Measurements from ENCODE around the gene MYRIP. TPM values are rescaled to one million over a fixed set of nuclear protein-coding genes. Genes with fewer than 3 reads are reported as not detected.

MYRIP gene
- total RNA-seq, 1 experiment from 2014 or later: 0.44 TPM

- no peak for TF ChIP-seq ATF3 (IDR thresholded peaks at IDR 0.05)
- no peak for TF ChIP-seq CBX3 (IDR thresholded peaks at IDR 0.05; ENCODE audit: low read depth)
- H3K27ac ChIP-seq (ENCODE audit: low read depth, low read length): no peak overlapping the region
- no peaks in the 10 kb centered on the region for H3K9me2 ChIP-seq (ENCODE audit: insufficient read depth)
- no peak overlapping the region for H3K4me3 ChIP-seq (replicated peaks in 1 of 2; ENCODE audit: low read depth in 1 of 2, low read length in 2 of 2)
- H3K4me2 ChIP-seq (ENCODE audit: low read length): no peak overlapping the region
- intact Hi-C loops (cut with micrococcal nuclease): no loop called here
- BruUV-seq (replicated peaks): no TSS peak
- DNase-seq (ENCODE audit: low read depth, low spot score): no peak
- ATAC-seq: no peak
- no peaks in the 10 kb centered on the region for H3K9me3 ChIP-seq (ENCODE audit: control insufficient read depth in 1 of 2, insufficient read depth in 1 of 2, low read depth in 1 of 2, low read length in 2 of 2)
- H3K27me3 ChIP-seq (ENCODE audit: insufficient read depth, low read length): peaks cover 26% of the 10 kb centered on the region
- no peak overlapping the region for H2AFZ ChIP-seq (ENCODE audit: low read depth, low read length, poor library complexity, severe bottlenecking)
- ChIA-PET CTCF (no interaction called here), RAD21 (ENCODE audit: low non-redundant PET in 1 of 2, low total read pairs in 2 of 2, uncharacterized antibody in 2 of 2, unreplicated experiment in 2 of 2) (no interaction called here), POLR2A (no interaction called here)
- no peaks in the 10 kb centered on the region for H3K36me3 ChIP-seq (ENCODE audit: control insufficient read depth in 1 of 2, insufficient read depth in 2 of 2, low read length in 2 of 2)
- H4K20me1 ChIP-seq (ENCODE audit: insufficient read depth): no peaks in the 10 kb centered on the region
- H3K79me2 ChIP-seq (ENCODE audit: insufficient read depth, low read length): no peaks in the 10 kb centered on the region
- no peak overlapping the region for H3K9ac ChIP-seq (ENCODE audit: low read length)
- no peaks in the 10 kb centered on the region for H3K4me1 ChIP-seq (ENCODE audit: control insufficient read depth in 1 of 2, insufficient read depth in 2 of 2, low read length in 2 of 2)
Observed at GRCh38 chr3:40018369-40018768, 209.0 kb downstream of the MYRIP start.

GRCh38 chr3:40019376-40019775, 210.0 kb downstream of the MYRIP start:
- Histone ChIP-seq H3K9me2 (ENCODE audit: insufficient read depth) (no peaks in the 10 kb centered on the region), H3K9me3 (ENCODE audit: control insufficient read depth in 1 of 2, insufficient read depth in 1 of 2, low read depth in 1 of 2, low read length in 2 of 2) (no peaks in the 10 kb centered on the region), H3K4me2 (ENCODE audit: low read length) (no peak overlapping the region), H3K36me3 (ENCODE audit: control insufficient read depth in 1 of 2, insufficient read depth in 2 of 2, low read length in 2 of 2) (no peaks in the 10 kb centered on the region), H3K79me2 (ENCODE audit: insufficient read depth, low read length) (no peaks in the 10 kb centered on the region), H3K9ac (ENCODE audit: low read length) (no peak overlapping the region), H3K27me3 (ENCODE audit: insufficient read depth, low read length) (peaks cover 22% of the 10 kb centered on the region), H2AFZ (ENCODE audit: low read depth, low read length, poor library complexity, severe bottlenecking) (no peak overlapping the region), H3K4me1 (ENCODE audit: control insufficient read depth in 1 of 2, insufficient read depth in 2 of 2, low read length in 2 of 2) (no peaks in the 10 kb centered on the region), H3K27ac (ENCODE audit: low read depth, low read length) (no peak overlapping the region), H3K4me3 (replicated peaks in 1 of 2; ENCODE audit: low read depth in 1 of 2, low read length in 2 of 2) (no peak overlapping the region), H4K20me1 (ENCODE audit: insufficient read depth) (no peaks in the 10 kb centered on the region)
- ChIA-PET RAD21 (ENCODE audit: low non-redundant PET in 1 of 2, low total read pairs in 2 of 2, uncharacterized antibody in 2 of 2, unreplicated experiment in 2 of 2) (no interaction called here), POLR2A (no interaction called here), CTCF (no interaction called here)
- DNase-seq (ENCODE audit: low read depth, low spot score) (no peak), ATAC-seq (no peak)
- TF ChIP-seq EZH2phosphoT487 (IDR thresholded peaks at IDR 0.05; ENCODE audit: borderline replicate concordance): no peak
- TF ChIP-seq ATF3 (IDR thresholded peaks at IDR 0.05): no peak
- TF ChIP-seq EZH2 (IDR thresholded peaks at IDR 0.05): no peak
- no TSS peak for BruUV-seq (replicated peaks)
- intact Hi-C loops (cut with micrococcal nuclease): no loop called here

All from HCT116 (cell line).